HG03520 (cell line): Measurements from ENCODE around the gene CDKL5.

Experiments used
- ATAC-seq: cut with Tn5 transposase; IDR thresholded peaks from one replicate; pipeline ENCODE4 v1.9.1; 2021; ENCODE audit warnings: mild to moderate bottlenecking, moderate library complexity; ENCODE audit not compliant: unreplicated experiment

CDKL5 gene

GRCh38 chrX:18455384-18455783 lies 30.0 kb downstream of the CDKL5 start:
- no peak for ATAC-seq

DNA sequence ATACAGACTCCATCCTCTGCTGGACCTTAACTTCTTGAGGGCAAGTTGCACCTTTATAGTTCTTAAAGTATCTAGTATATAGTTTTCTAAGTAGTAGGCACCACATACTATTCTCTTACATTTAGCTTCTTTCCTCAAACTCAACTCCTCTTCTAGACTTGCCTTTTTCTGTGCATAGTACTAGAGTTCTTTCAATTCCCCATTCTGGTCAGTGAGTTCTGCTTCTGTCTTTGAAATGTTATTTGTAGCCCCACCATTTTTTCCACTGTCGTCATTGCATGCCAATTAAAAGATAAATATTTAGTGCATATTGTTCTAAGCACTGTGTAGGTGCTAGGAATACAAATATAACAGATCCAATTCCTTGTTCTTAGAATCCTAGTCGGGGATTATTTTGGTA lies 31.6 kb downstream of the CDKL5 start:
- no peak for ATAC-seq

DNA sequence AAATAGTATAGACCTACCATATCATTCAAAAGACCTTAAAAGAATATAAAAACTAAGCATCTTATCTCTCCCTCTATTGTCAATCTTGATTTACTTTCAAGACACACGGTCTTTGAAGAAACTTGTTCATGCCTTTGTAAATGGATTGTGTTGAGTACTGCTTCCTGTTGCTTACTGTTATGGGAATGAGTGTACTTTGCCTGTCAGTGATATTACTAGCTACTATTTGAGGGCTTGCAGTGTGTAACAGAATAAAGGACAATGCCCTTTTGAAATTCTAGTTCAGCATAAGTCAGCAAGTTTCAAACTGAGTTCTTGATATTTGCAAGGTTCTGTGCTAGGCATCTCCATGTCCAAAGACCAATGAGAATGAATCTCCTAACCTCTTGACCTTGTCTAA lies 36.0 kb downstream of the CDKL5 start:
- no peak for ATAC-seq

- no peak for ATAC-seq
These were observed 39.1 kb downstream of the CDKL5 start for GRCh38 chrX:18464499-18464898.

- no peak for ATAC-seq
These were observed 39.6 kb downstream of the CDKL5 start for GRCh38 chrX:18465051-18465450.

DNA sequence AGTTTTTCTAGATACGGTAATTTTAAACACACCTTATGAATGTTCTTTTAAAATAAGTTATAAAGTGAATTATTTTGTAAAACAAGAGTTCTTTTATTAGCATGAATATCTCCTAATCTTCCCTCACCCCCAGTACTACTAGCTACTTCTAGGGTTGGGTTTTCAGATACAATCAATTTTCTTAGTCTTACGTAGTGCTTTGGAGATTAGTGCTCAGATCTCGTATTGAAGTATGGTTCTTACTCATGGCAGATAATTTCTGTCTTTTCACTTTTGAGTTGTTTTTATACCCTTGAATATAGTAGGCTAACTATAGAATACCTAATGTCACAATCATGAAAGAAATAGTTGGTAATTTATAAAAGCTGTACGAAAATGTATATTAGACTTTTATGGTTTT lies 43.2 kb downstream of the CDKL5 start:
- ATAC-seq: no peak

DNA sequence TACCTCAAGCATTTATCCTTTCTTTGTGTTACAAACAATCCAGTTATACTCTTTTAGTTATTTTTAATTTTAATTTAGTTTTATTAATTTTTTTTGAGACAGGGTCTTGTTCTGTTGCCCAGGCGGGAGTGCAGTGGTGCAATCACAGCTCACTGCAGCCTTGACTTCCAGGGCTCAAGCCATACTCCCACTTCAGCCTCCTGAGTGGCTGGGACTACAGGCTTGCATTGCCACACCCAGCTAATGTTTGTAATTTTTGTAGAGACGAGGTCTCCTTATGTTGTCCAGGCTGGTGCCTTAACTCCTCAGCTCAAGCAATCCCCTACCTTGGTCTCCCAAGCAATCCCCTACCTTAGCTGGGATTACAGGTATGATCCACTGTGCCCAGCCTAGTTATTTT lies 45.9 kb downstream of the CDKL5 start:
- no peak for ATAC-seq

DNA sequence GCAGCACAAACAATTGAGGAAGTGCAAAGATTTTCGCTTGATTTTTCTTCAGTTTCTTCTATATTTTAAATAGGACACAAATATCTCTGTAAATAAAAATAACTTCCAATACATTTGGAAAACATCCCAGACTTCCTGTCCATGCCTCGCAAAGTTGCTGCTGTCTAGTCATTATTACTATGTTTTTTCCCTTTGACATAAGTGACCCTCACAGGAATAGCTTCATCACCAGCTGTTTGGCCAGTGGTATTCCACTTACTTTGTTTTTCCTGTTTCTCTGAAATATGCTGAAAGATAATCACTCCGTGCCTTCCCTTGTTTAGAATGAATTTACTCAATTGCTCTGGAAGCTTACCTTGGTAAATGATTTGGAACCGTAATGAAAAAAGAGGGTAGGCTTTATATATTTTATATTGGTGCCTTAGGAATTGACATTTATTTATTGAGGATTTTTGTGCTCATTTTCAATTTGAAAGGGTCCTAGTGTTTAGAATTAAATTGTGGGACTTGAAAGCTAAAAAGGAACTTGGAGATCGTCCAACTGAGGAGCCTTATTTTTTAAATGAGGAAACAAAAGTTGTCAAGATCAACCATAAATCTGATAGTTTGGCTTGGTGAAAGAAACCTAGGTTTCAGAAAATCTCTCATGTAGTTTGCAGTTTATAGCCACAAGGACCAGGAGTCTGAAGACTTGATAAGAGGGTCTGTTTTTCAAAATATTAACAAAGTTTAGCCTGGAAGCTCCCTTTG lies 65.6 kb downstream of the CDKL5 start:
- no peak for ATAC-seq

DNA sequence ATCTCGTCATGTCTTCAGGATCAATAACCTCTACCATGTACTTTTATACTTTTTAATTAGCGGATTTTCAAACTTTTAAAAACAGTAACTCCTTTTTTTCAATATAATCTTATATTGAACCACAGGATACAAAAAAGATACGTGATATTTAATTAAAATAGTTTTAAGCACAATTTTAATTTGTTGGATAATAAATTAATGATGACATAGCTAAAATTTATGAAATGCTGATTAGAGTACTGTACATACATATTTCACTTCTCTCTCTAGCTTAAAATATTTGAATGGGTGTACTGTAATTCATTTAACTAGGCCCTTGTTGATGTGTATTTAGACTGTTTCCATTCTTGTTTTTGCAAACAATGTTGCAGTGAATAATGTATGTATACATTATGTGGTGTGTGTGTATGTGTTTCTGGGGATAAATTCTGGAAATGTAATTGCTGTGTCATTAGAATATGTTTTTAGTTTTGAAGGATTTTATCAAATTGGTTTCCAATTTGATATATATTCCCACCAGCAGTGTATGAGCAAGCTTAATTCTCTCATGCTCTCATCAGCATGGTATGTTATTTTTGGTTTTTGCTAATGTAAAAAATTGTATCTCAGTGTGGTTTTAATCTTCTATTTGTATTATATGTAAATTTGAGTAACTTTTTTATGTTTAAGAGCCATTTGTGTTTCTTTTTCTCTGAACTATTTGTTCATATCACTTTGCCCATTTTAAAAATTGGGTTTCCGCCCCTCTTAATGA lies 66.4 kb downstream of the CDKL5 start:
- no peak for ATAC-seq

DNA sequence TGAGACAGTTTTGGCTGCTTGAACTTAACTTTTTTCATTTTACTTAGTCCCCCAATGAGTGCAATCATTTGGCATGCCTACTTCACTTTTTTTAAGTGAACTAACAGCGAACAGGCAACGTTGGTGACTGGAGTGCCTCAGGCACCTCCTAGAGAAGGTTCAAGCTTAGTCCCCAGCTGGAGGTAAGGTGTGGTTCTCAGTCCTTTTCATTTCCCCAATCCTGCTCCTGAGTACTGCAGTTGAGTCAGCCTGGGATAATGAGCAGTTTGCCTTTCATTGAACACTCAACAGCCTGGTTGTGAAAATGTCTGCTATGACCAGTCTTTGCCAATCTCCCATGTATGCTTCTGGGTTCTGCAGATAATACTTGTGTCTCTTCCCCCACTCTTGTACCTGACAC lies 109.5 kb downstream of the CDKL5 start:
- ATAC-seq: no peak

- ATAC-seq: no peak
These were observed 111.7 kb downstream of the CDKL5 start for GRCh38 chrX:18537068-18537467.

GRCh38 chrX:18537524-18537923 lies 112.1 kb downstream of the CDKL5 start:
- no peak for ATAC-seq

GRCh38 chrX:18542131-18542530 lies 116.7 kb downstream of the CDKL5 start:
- no peak for ATAC-seq

DNA sequence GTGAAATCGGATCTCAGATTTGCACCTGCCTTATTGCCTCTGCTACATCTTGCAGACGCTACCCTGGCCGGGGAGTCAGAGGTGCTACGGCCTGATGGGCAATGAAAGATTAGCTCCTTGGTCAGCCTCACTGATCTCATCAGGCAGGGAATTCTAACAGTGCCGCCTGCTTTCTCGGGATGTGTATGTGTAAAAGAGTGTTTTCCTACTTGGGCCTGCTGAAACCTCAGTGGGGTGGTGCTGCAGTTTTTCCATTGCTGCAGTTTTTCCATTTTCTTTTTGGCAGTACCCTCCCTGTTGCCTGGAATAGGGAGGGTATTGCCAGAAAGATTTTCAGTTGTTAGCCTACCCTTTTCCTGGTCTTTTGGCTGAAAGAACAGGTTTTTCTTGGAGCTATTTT lies 117.5 kb downstream of the CDKL5 start:
- no peak for ATAC-seq

DNA sequence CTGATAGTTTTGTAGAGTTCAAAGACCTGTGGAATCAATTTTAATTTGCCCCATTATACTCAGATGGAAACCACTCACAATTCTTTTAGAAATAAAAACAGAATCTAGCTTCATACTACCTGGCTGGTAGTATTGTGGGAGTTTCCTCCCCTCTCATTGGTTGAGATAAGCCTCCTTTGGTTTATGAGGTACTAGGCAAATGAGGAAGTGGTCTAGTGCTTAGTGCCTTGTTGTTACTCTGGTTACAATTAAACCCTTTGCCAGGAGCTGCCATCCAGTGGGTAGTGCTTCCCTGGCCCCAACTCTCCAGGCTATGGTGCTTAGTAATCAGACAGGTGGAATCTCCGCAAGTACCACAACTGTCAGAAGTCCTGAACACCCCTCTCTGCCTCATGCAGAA lies 118.3 kb downstream of the CDKL5 start:
- ATAC-seq: no peak

DNA sequence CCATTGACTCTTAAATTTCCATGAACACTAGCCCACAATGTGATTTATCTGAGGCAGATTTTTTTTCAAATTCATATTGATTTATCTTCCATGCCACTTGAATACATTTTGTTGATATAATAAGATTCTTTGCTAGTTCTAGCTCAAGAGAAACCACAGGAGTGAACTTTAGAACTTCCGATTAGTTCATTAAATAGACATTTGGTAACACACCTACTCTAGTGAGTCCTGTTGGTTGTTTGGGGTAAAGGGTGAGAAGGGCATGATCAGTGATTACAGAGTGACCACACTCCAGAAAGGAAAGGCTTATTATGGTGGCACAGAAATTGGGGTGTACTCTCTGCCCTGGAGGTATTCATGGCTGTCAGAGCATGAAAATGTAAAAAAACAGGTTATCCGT lies 120.4 kb downstream of the CDKL5 start:
- no peak for ATAC-seq

DNA sequence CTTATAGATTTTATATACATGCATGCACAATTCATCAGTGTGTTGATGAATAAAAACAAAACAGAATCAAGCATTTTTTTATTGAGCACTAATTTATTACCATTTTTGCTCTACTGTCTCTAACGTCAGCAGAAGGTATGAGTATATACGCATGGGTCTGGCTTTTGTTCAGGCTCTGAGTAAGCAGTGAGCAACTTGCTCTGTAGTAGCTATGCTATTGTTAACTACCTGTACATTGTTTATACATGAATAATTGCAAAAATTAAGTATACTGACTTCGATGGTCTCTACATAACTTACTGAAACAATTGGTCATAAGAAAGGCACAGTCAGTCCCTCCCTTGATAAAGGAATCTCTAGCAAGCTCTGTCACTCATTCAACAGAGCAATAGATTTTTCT lies 123.6 kb downstream of the CDKL5 start:
- ATAC-seq: no peak

- ATAC-seq: no peak
These were observed 124.2 kb downstream of the CDKL5 start for GRCh38 chrX:18549643-18550042.

DNA sequence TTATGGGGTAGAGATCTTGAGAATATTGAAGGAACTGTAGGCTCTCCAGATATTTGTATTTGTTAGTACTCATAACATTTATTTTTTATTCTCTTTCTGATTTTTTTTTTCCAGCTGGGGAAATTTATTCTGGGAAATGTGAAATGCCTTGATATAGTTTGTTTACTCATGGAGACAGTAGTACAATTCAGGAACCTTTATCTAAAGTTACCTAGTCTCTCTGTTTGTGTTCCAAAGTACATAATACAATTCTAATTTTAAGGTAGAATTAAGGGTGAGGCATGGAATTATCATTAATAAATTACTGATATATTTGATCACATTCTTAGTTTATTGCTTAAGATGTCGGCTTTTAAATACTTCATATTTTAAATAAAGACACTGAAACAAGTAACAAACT lies 132.5 kb downstream of the CDKL5 start:
- no peak for ATAC-seq

DNA sequence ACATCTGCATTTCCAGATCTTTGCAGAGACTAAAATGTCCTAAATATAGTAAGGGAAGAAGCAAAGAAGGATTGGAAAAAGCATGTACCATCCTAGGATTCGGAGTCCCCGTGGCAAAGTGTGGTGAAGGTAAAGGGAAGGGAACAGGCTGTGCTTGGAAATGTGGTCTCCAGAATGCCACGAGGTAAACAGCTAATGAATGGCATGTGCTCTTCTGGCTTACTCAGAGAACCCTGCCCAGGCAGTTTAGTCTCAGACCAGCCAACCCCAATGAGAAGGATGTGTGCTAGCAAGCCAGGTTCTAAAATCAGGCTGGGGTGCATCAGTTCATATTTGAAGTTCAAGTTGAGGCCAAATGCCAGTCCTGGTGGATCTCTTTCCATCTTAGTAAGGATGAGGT lies 133.4 kb downstream of the CDKL5 start:
- ATAC-seq: no peak

GRCh38 chrX:18561020-18561419 lies 135.6 kb downstream of the CDKL5 start:
- no peak for ATAC-seq

GRCh38 chrX:18565727-18566126 lies 140.3 kb downstream of the CDKL5 start:
- no peak for ATAC-seq

- ATAC-seq: no peak
These were observed 141.3 kb downstream of the CDKL5 start for GRCh38 chrX:18566748-18567147.
